GM21360 (cell line): ENCODE results near the gene TMEM121.
"Not testable (repeated sequence)": the region's sequence is repeated elsewhere in the genome, so short reads cannot be mapped to it uniquely, and the experiment has no call there.

Experiments
- ATAC-seq: cut with Tn5 transposase; IDR thresholded peaks from one replicate; pipeline ENCODE4 v1.9.1; 2021; ENCODE audit warnings: mild to moderate bottlenecking, moderate library complexity; ENCODE audit not compliant: unreplicated experiment

TMEM121 gene

GRCh38 chr14:105567164-105568103, 41.1 kb downstream of the TMEM121 start:
- not testable (repeated sequence) for ATAC-seq

- ATAC-seq, result not testable (repeated sequence)
Observed at GRCh38 chr14:105568140-105568843, 41.9 kb downstream of the TMEM121 start.

GRCh38 chr14:105568859-105569766, 42.7 kb downstream of the TMEM121 start:
- no peak for ATAC-seq

GRCh38 chr14:105570482-105570881, 44.1 kb downstream of the TMEM121 start:
- no peak for ATAC-seq

GRCh38 chr14:105571181-105571951, 45.0 kb downstream of the TMEM121 start:
- ATAC-seq, result not testable (repeated sequence)

- ATAC-seq, result not testable (repeated sequence)
Observed at GRCh38 chr14:105572063-105572462, 45.7 kb downstream of the TMEM121 start.

- ATAC-seq, result not testable (repeated sequence)
Observed at GRCh38 chr14:105573841-105574240, 47.5 kb downstream of the TMEM121 start.

- not testable (repeated sequence) for ATAC-seq
Observed at GRCh38 chr14:105574411-105574810, 48.0 kb downstream of the TMEM121 start.

GRCh38 chr14:105575016-105575700, 48.8 kb downstream of the TMEM121 start:
- peak; percentile 40 for ATAC-seq

- ATAC-seq, result no peak
Observed at GRCh38 chr14:105576525-105577088, 50.2 kb downstream of the TMEM121 start.

GRCh38 chr14:105577314-105577861, 51.0 kb downstream of the TMEM121 start:
- ATAC-seq, result no peak

- no peak for ATAC-seq
Observed at GRCh38 chr14:105578070-105578469, 51.7 kb downstream of the TMEM121 start.

- not testable (repeated sequence) for ATAC-seq
Observed at GRCh38 chr14:105579221-105579620, 52.8 kb downstream of the TMEM121 start.
